H1 (cell line): ENCODE results near the gene CBFB. TPM values are rescaled to one million over a fixed set of nuclear protein-coding genes. Genes with fewer than 3 reads are reported as not detected.

Experiments
- CTCF ChIA-PET: fragments of 300-600 bp; sonication (Branson Sonifier 250); formaldehyde crosslinking; loops from one replicate; lab custom pipeline; 2021; ENCODE audit not compliant: partially characterized antibody; lab: Charles Lee
- POLR2A ChIA-PET: fragments of 300-600 bp; sonication (Branson Sonifier 250); formaldehyde crosslinking; loops from one replicate; lab custom pipeline; 2021; ENCODE audit warnings: inconsistent platforms; ENCODE audit not compliant: partially characterized antibody; lab: Charles Lee
- DNase-seq, 2 experiments: peaks; one replicate each; pipeline versions ENCODE4 v3.0.0 to v3.0.0-alpha.2; 2010 to 2022; ENCODE audit warnings: low spot score in 2 of 2, low read depth in 1 of 2, mixed read lengths in 1 of 2
- FAIRE-seq: peaks from 2 replicates; lab custom pipeline; 2011; peaks lifted over from hg19 to GRCh38; lab: Jason Lieb, UNC
- H2AFZ ChIP-seq: 2 replicates; pipeline ENCODE4 v1.8.1; 2012; ENCODE audit warnings: low read length, inconsistent platforms
- H2AK5ac ChIP-seq: 2 replicates; pipeline ENCODE4 v1.6.1; 2013; ENCODE audit warnings: low read depth, low read length
- H2BK120ac ChIP-seq: replicated peaks from 2 replicates; pipeline ENCODE3; 2013; ENCODE audit warnings: low read depth, low read length, inconsistent platforms
- H2BK12ac ChIP-seq: 2 replicates; pipeline ENCODE4 v1.6.1; 2013; ENCODE audit warnings: low read depth, low read length
- H2BK15ac ChIP-seq: 2 replicates; pipeline ENCODE4 v1.6.1; 2013; ENCODE audit warnings: low read length
- H2BK20ac ChIP-seq: 2 replicates; pipeline ENCODE4 v1.6.1; 2013; ENCODE audit warnings: low read length
- H2BK5ac ChIP-seq: 2 replicates; pipeline ENCODE4 v1.6.1; 2013; ENCODE audit warnings: low read depth, low read length
- H3K14ac ChIP-seq: 2 replicates; pipeline ENCODE4 v1.6.1; 2013; ENCODE audit warnings: inconsistent platforms; ENCODE audit not compliant: insufficient read length
- H3K18ac ChIP-seq: 2 replicates; pipeline ENCODE4 v1.6.1; 2013; ENCODE audit warnings: low read length; ENCODE audit errors: extremely low read depth
- H3K23ac ChIP-seq: 2 replicates; pipeline ENCODE4 v1.6.1; 2013; ENCODE audit warnings: inconsistent platforms; ENCODE audit not compliant: insufficient read length
- H3K23me2 ChIP-seq: 2 replicates; pipeline ENCODE4 v1.6.1; 2013; ENCODE audit warnings: low read depth, low read length
- H3K27ac ChIP-seq: 2 replicates; pipeline ENCODE4 v1.6.1; 2011; ENCODE audit warnings: low read depth, low read length, inconsistent platforms
- H3K27me3 ChIP-seq, 4 experiments: replicated peaks in 1 of 4; 1 replicate in 1 of 4; 2 replicates in 3 of 4; pipeline versions ENCODE4 v1.6.1 to v1.8.1; 2011 to 2013; ENCODE audit warnings: low read length in 3 of 4, mild to moderate bottlenecking in 3 of 4, inconsistent platforms in 2 of 4, mixed read lengths in 2 of 4, moderate library complexity in 1 of 4; ENCODE audit not compliant: control insufficient read depth in 3 of 4, insufficient read depth in 3 of 4; ENCODE audit errors: extremely low read depth in 1 of 4
- H3K36me3 ChIP-seq, 4 experiments: 2 replicates each; pipeline versions ENCODE4 v1.6.1 to v1.8.1; 2011 to 2013; ENCODE audit warnings: mild to moderate bottlenecking in 4 of 4, low read length in 3 of 4, moderate library complexity in 2 of 4, control low read depth in 1 of 4, inconsistent platforms in 1 of 4; ENCODE audit not compliant: insufficient read depth in 4 of 4, control insufficient read depth in 2 of 4
- H3K4ac ChIP-seq: replicated peaks from 2 replicates; pipeline ENCODE3; 2013; ENCODE audit warnings: low read length, low read depth, mixed read lengths, inconsistent platforms; ENCODE audit not compliant: insufficient read length
- H3K4me1 ChIP-seq, 4 experiments: replicated peaks in 1 of 4; 1 replicate in 1 of 4; 2 replicates in 3 of 4; pipeline versions ENCODE4 v1.6.1 to v1.8.1; 2011 to 2013; ENCODE audit warnings: low read length in 3 of 4, inconsistent platforms in 2 of 4, mixed read lengths in 1 of 4; ENCODE audit not compliant: insufficient read depth in 4 of 4, control insufficient read depth in 3 of 4
- H3K4me2 ChIP-seq, 2 experiments: 2 replicates each; pipeline versions ENCODE4 v1.6.1 to v1.8.1; 2011 to 2013; ENCODE audit warnings: low read depth in 2 of 2, low read length in 2 of 2, control low read depth in 1 of 2, inconsistent platforms in 1 of 2, mild to moderate bottlenecking in 1 of 2; ENCODE audit not compliant: insufficient read depth in 1 of 2
- H3K4me3 ChIP-seq, 4 experiments: fragments of 200-600, 300-600 bp in 1 of 4; sonication (generic), shearing (Covaris generic), sonication (Bioruptor Twin) in 1 of 4; 2 replicates each; pipeline versions ENCODE4 v1.5.1 to v1.8.1; 2011 to 2016; ENCODE audit warnings: low read length in 4 of 4, low read depth in 3 of 4, control low read depth in 2 of 4, inconsistent platforms in 2 of 4, mild to moderate bottlenecking in 2 of 4, mixed read lengths in 1 of 4, moderate library complexity in 1 of 4; ENCODE audit not compliant: insufficient read depth in 2 of 4; ENCODE audit errors: extremely low read depth in 1 of 4
- H3K56ac ChIP-seq: replicated peaks from 2 replicates; pipeline ENCODE3; 2013; ENCODE audit warnings: low read depth, mild to moderate bottlenecking, mixed read lengths, low read length, inconsistent platforms; ENCODE audit not compliant: insufficient read length
- H3K79me1 ChIP-seq: 2 replicates; pipeline ENCODE4 v1.6.1; 2013; ENCODE audit warnings: low read depth, low read length, control low read depth
- H3K79me2 ChIP-seq, 2 experiments: 2 replicates each; pipeline versions ENCODE4 v1.6.1 to v1.8.1; 2012 to 2013; ENCODE audit warnings: low read length in 2 of 2, mild to moderate bottlenecking in 2 of 2, inconsistent platforms in 1 of 2; ENCODE audit not compliant: insufficient read depth in 2 of 2, control insufficient read depth in 1 of 2
- H3K9ac ChIP-seq, 4 experiments: replicated peaks in 1 of 4; 1 replicate in 1 of 4; 2 replicates in 3 of 4; pipeline versions ENCODE4 v1.6.1 to v1.8.1; 2011 to 2013; ENCODE audit warnings: low read depth in 3 of 4, low read length in 3 of 4, control low read depth in 2 of 4, mild to moderate bottlenecking in 2 of 4, moderate library complexity in 2 of 4, inconsistent platforms in 1 of 4; ENCODE audit errors: extremely low read depth in 1 of 4
- H3K9me3 ChIP-seq, 2 experiments: 2 replicates each; pipeline versions ENCODE4 v1.6.1 to v1.8.1; 2012 to 2013; ENCODE audit warnings: mild to moderate bottlenecking in 2 of 2, moderate library complexity in 2 of 2, control low read depth in 1 of 2, inconsistent platforms in 1 of 2, low read depth in 1 of 2, low read length in 1 of 2, mixed read lengths in 1 of 2; ENCODE audit not compliant: insufficient read depth in 2 of 2
- H4K20me1 ChIP-seq, 2 experiments: replicated peaks in 1 of 2; 2 replicates each; pipeline versions ENCODE3 to v1.8.1; 2011 to 2013; ENCODE audit warnings: inconsistent platforms in 2 of 2, low read length in 2 of 2, mild to moderate bottlenecking in 1 of 2; ENCODE audit not compliant: insufficient read depth in 2 of 2, control insufficient read depth in 1 of 2
- H4K5ac ChIP-seq: 2 replicates; pipeline ENCODE4 v1.6.1; 2013; ENCODE audit warnings: low read length, low read depth, mixed read lengths, inconsistent platforms; ENCODE audit not compliant: insufficient read length
- H4K8ac ChIP-seq: 2 replicates; pipeline ENCODE4 v1.8.0; 2013; ENCODE audit warnings: mild to moderate bottlenecking, moderate library complexity, low read length, inconsistent platforms; ENCODE audit not compliant: insufficient read depth; ENCODE audit errors: extremely low read depth
- H4K91ac ChIP-seq: replicated peaks from 2 replicates; pipeline ENCODE3; 2013; ENCODE audit warnings: low read length, mixed read lengths, inconsistent platforms; ENCODE audit not compliant: insufficient read length
- BACH1 ChIP-seq: IDR thresholded peaks from 2 replicates; pipeline ENCODE4 v1.6.1; 2012; ENCODE audit warnings: low read length, improper control_type of control experiment
- CEBPB ChIP-seq: IDR thresholded peaks from 2 replicates; pipeline ENCODE4 v1.6.1; 2012; ENCODE audit warnings: low read depth, low read length
- EP300 ChIP-seq, 2 experiments: IDR thresholded peaks; 1 replicate in 1 of 2; 2 replicates in 1 of 2; pipeline ENCODE4 v1.6.1; 2011 to 2012; ENCODE audit warnings: low read depth in 2 of 2, low read length in 2 of 2, mild to moderate bottlenecking in 2 of 2, borderline replicate concordance in 1 of 2, inconsistent platforms in 1 of 2, moderate library complexity in 1 of 2
- GTF2F1 ChIP-seq: IDR thresholded peaks from 2 replicates; pipeline ENCODE4 v1.6.1; 2012; ENCODE audit warnings: low read depth, low read length, improper control_type of control experiment, borderline replicate concordance
- JUND ChIP-seq: IDR thresholded peaks from 2 replicates; pipeline ENCODE4 v1.6.1; 2011; ENCODE audit warnings: mild to moderate bottlenecking, improper control_type of control experiment, low read length
- KDM4A ChIP-seq: IDR thresholded peaks from one replicate; pipeline ENCODE4 v1.7.1; 2012; ENCODE audit warnings: low read depth, mild to moderate bottlenecking, moderate library complexity, low read length, inconsistent platforms; ENCODE audit not compliant: severe bottlenecking
- POU5F1 ChIP-seq: IDR thresholded peaks from 2 replicates; pipeline ENCODE4 v1.6.1; 2011; ENCODE audit warnings: low read depth, mild to moderate bottlenecking, low read length, moderate library complexity
- SP2 ChIP-seq: IDR thresholded peaks from 2 replicates; pipeline ENCODE4 v1.6.1; 2012; ENCODE audit warnings: mild to moderate bottlenecking, low read length, inconsistent platforms
- TAF1 ChIP-seq: IDR thresholded peaks from 2 replicates; pipeline ENCODE4 v1.6.1; 2011; ENCODE audit warnings: mild to moderate bottlenecking, low read depth, low read length
- TBP ChIP-seq: IDR thresholded peaks from 2 replicates; pipeline ENCODE4 v1.6.1; 2011; ENCODE audit warnings: low read depth, low read length, improper control_type of control experiment
- WGBS, 2 experiments: shearing (Covaris generic) in 1 of 2; methylation state at CpG; one replicate each; pipeline versions ENCODE4 v1.1.6 to v1.1.7; 2013 to 2015; ENCODE audit warnings: low lambda C conversion rate in 2 of 2, mixed read lengths in 2 of 2, inconsistent platforms in 1 of 2, low coverage in 1 of 2, missing lambda C conversion rate in 1 of 2; ENCODE audit not compliant: insufficient replicate concordance in 2 of 2, insufficient coverage in 1 of 2, insufficient read length in 1 of 2; ENCODE audit errors: extremely low coverage in 1 of 2, missing lambda C conversion rate in 1 of 2; 5-methylcytosine and 5-hydroxymethylcytosine counted together
- long read RNA-seq, 2 experiments: library from RNA in 1 of 2; library from capped mRNA in 1 of 2; stranded (forward); transcript quantifications; one replicate each; pipeline ENCODE4 v2.0.0, GENCODE V29; 2021; ENCODE audit warnings: inconsistent platforms in 1 of 2
- polyA minus RNA-seq, 3 experiments: library from RNA; depleted of rRNA, polyadenylated mRNA; stranded (reverse); fragments of >200 nt; gene quantifications; 1 replicate in 2 of 3; 2 replicates in 1 of 3; pipeline ENCODE4 v1.2.3, GENCODE V29; 2011
- polyA plus RNA-seq, 7 experiments: library from polyadenylated mRNA; depleted of rRNA in 3 of 7; stranded (reverse) in 5 of 7; unstranded in 2 of 7; fragments of >200 nt in 5 of 7; fragments of 200-250 nt in 2 of 7; gene quantifications; 1 replicate in 5 of 7; 2 replicates in 1 of 7; 4 replicates in 1 of 7; pipeline versions ENCODE4 v1.2.1 to v1.2.3, GENCODE V29; 2011 to 2013; ENCODE audit warnings: missing spikeins in 2 of 7, mixed read lengths in 2 of 7
- total RNA-seq: library from RNA; stranded (reverse); fragmentation: NEBNext Ultra II Directional; extraction: Animal tissue kit (Norgen Biotek cat#: 25700); gene quantifications from 2 replicates; pipeline ENCODE4 v1.2.1, GENCODE V29; 2021

CBFB gene
- total RNA-seq (31.6 and 34.3 TPM in 2 replicates), polyA plus RNA-seq (2011; rRNA removed) (8.0 and 11.5 TPM in 2 replicates), polyA minus RNA-seq (2011; rRNA and poly(A)+ RNA removed) (10.0 and 10.5 TPM in 2 replicates)
- 15.3 TPM for polyA plus RNA-seq (2011; cell fraction: cytosol; rRNA removed)
- polyA plus RNA-seq (2011; cell fraction: nucleus; rRNA removed) = 4.1 TPM
- 27.8 to 34.2 TPM (median 32.1 TPM) in 4 replicates for polyA plus RNA-seq (2012, experiment 1 of 2)
- polyA plus RNA-seq (2012, experiment 2 of 2) = 2.8 TPM
- 23.0 TPM for polyA plus RNA-seq (2013, experiment 1 of 2)
- polyA plus RNA-seq (2013, experiment 2 of 2) = 24.7 TPM
- polyA minus RNA-seq (2011; cell fraction: cytosol; rRNA and poly(A)+ RNA removed) = 16.9 TPM
- polyA minus RNA-seq (2011; cell fraction: nucleus; rRNA and poly(A)+ RNA removed) = 9.0 TPM
- long read RNA-seq, experiment 1, partial matches to known transcripts = 4 of 20 reads
- long read RNA-seq, experiment 1, other reads (novel, unspliced or antisense) = 13 of 20 reads
- long read RNA-seq, experiment 2, partial matches to known transcripts = 0 of 3 reads
- long read RNA-seq, experiment 2, other reads (novel, unspliced or antisense) = 2 of 3 reads

DNA sequence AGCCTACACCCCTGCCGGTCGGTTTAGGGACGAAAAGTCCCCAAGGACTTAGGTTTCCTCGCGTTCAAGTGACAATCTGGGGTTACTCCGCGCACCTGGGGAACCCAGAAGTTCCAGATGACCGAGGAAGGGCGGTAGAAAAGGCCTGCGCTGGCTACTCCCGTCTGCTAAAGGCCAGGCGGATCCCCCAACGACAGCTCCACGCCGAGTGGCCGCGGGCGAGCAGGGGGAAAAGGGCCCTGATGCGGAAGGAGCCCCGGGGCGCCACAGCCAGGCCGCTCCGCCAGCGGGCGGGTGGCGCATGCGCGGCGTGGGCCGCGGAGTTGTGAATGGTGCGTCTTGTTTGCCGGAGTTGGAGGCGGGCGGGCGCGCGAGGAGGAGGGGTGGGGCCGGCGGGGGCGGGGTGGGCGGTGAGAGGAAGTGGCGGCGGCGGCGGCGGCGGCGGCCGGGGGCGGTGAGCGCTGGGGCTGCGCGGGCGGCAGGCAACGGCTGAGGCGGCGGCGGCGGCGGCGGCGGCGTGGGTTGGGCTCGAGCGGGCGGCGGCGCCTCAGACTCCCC lies at the start of gene CBFB:
Gene CBFB, plus strand, starts transcription at position 454 of the 558 bp plus-strand sequence. CDS start 259 bp downstream, outside the sequence.
- H3K27ac ChIP-seq = no peak within 1 kb of the TSS; the same call in 1 of the 2 replicates
- H4K5ac ChIP-seq = peak within 1 kb of the TSS; percentile 89
- no peak within 1 kb of the TSS for H2BK12ac ChIP-seq
- H3K79me2 ChIP-seq = peaks cover 0 to 29% of the 10 kb centered on the region in 2 experiments; a peak in 2 of 4 replicates
- no peak within 1 kb of the TSS for H3K14ac ChIP-seq
- H3K56ac ChIP-seq = peak within 1 kb of the TSS; percentile 86
- DNase-seq = peak in 1 of 2 experiments; percentile 91
- H3K4me1 ChIP-seq = peaks cover 0 to 4% (median 1%) of the 10 kb centered on the region in 4 experiments; a peak in 2 of 7 replicates
- peak within 1 kb of the TSS; percentile 2 for H2BK120ac ChIP-seq
- peak within 1 kb of the TSS; percentile 84; the same call in 1 of the 2 replicates for H2BK5ac ChIP-seq
- no peak for FAIRE-seq
- H3K4ac ChIP-seq = peak within 1 kb of the TSS; percentile 66
- no peak within 1 kb of the TSS for H2AK5ac ChIP-seq
- peak within 1 kb of the TSS; percentile 96 for H4K8ac ChIP-seq
- H3K9ac ChIP-seq = peak within 1 kb of the TSS; percentile 65 to 88 (median 76)
- POLR2A ChIA-PET = interaction anchor here (0.6 to 1.5 kb wide), 2 partner anchors 10 to 459 kb away, joined by 3 read pairs; no protein-coding TSS in a partner anchor
- peak within 1 kb of the TSS; percentile 10; the same call in 1 of the 2 replicates for H2BK15ac ChIP-seq
- no peaks in the 10 kb centered on the region for H3K36me3 ChIP-seq
- no peaks in the 10 kb centered on the region; the same call in 1 of the 2 replicates for H3K79me1 ChIP-seq
- H2BK20ac ChIP-seq = no peak within 1 kb of the TSS
- CTCF ChIA-PET = interaction anchor here (0.6 to 3.2 kb wide), 5 partner anchors 11 to 126 kb away, joined by 3 to 36 read pairs (median 3); no protein-coding TSS in a partner anchor
- WGBS, 2 experiments = 2% methylated on average over 29 of the region's 69 CpGs; no CpG with 5 or more reads in 1 of the 2 experiments
- peaks cover 0 to 3% of the 10 kb centered on the region in 2 experiments for H4K20me1 ChIP-seq
- peaks cover 5% of the 10 kb centered on the region; the same call in 1 of the 2 replicates for H3K23me2 ChIP-seq
- peak within 1 kb of the TSS; percentile 99 for H2AFZ ChIP-seq
- H3K27me3 ChIP-seq = peaks cover 0 to 7% (median 3%) of the 10 kb centered on the region in 4 experiments; a peak in 2 of 7 replicates
- H3K18ac ChIP-seq = peak within 1 kb of the TSS; percentile 78
- H3K4me2 ChIP-seq = peak within 1 kb of the TSS; percentile 80 to 95
- H4K91ac ChIP-seq = peak within 1 kb of the TSS; percentile 92
- H3K9me3 ChIP-seq = no peaks in the 10 kb centered on the region; a peak in 1 of 4 replicates
- peak within 1 kb of the TSS; percentile 54 to 88 (median 84) for H3K4me3 ChIP-seq
- H3K23ac ChIP-seq = no peak within 1 kb of the TSS
- peak; percentile 66 for TF ChIP-seq KDM4A
- TF ChIP-seq SP2 = no peak
- TF ChIP-seq JUND = no peak
- TF ChIP-seq TBP = peak; percentile 52; the same call in 1 of the 2 replicates
- no peak for TF ChIP-seq CEBPB
- no peak for TF ChIP-seq BACH1
- TF ChIP-seq GTF2F1 = no peak
- TF ChIP-seq EP300 (IDR thresholded peaks at IDR 0.05; ENCODE audit: borderline replicate concordance in 1 of 2, low read depth in 2 of 2, low read length in 2 of 2) = no peak
- TF ChIP-seq POU5F1 = no peak
- TF ChIP-seq TAF1 = no peak; the same call in 1 of the 2 replicates
